T-helper 2 cell treated with Interferon-gamma antibody and Interleukin-4, amounts not matched to agents 100 ng/mL and 5 ng/mL, for 36 hours (primary cell): ENCODE measurements around the gene NOL11. TPM values are rescaled to one million over a fixed set of nuclear protein-coding genes. Genes with fewer than 3 reads are reported as not detected.
"Not testable (repeated sequence)": the region's sequence is repeated elsewhere in the genome, so short reads cannot be mapped to it uniquely, and the experiment has no call there.

ENCODE experiments used
- intact Hi-C: fragments of 100-400 bp; cut with micrococcal nuclease; formaldehyde crosslinking; loops from one replicate; pipeline ENCODE4 v1.15.1; 2023
- total RNA-seq: library from RNA; stranded (reverse); gene quantifications from 2 replicates; pipeline ENCODE4 v1.2.3, GENCODE V29; 2022

Gene NOL11
- 68.5 and 71.2 TPM in 2 replicates for total RNA-seq

DNA sequence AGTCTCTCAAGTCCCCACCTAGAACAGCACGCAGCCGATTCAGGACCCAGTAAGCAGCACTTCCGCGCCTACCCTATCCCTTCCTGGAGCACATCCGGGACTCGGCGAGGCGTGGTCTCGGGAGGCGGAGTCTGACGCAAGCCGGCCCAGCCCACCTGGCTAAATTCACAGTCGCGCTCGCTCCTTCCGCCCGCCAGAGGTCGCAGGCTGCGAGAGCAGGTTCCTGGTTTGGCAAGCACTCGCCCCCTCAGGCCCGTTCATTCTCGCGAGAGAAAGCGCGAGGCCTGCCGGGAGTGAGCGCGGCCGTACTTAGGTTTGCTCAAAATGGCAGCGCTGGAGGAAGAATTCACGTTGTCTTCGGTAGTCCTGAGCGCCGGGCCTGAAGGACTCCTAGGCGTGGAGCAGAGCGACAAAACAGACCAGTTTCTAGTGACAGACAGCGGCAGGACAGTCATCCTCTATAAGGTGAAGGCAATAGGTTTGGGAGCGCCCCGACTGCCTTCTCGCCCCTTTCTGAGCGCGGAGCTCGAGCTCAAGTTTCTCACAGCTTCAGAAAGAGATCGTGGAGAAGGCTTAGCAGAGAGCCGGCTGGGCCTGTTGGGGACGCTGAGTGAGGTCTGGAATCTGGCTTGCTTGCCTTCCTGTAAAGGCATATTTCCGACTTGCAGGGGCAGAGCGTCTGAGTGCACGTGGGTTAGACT is at the start of gene NOL11:
TSS of gene NOL11 (plus strand) at position 313 of the 701 bp plus-strand sequence. CDS start at position 325, 12 bp downstream.
- intact Hi-C loops, result loop anchor here (1.0 to 10.0 kb wide), 7 partner anchors 108 to 795 kb away; partner anchors contain the start of genes BPTF, KPNA2, PITPNC1 and PRKAR1A

DNA sequence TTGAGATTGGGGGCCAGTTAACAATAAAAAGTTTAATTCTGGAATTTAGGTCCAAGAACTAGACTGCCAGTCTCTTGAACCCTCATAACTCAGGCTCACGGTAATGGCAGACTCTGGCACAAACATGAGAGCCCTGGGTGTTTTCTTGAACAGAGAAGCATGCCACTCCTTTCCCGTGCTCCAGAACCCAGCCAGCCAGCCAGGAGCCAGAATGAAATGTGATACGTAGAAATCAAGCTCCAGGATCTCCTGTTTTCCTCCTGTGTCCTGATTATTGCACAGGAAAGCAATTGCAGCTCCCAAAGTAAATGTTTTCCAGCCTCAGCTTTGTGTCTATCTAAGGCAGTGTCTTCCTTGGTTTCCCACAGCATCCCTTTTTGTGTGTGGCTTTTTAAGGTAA is 46.2 kb upstream of the NOL11 start:
- intact Hi-C loops, result no loop called here

DNA sequence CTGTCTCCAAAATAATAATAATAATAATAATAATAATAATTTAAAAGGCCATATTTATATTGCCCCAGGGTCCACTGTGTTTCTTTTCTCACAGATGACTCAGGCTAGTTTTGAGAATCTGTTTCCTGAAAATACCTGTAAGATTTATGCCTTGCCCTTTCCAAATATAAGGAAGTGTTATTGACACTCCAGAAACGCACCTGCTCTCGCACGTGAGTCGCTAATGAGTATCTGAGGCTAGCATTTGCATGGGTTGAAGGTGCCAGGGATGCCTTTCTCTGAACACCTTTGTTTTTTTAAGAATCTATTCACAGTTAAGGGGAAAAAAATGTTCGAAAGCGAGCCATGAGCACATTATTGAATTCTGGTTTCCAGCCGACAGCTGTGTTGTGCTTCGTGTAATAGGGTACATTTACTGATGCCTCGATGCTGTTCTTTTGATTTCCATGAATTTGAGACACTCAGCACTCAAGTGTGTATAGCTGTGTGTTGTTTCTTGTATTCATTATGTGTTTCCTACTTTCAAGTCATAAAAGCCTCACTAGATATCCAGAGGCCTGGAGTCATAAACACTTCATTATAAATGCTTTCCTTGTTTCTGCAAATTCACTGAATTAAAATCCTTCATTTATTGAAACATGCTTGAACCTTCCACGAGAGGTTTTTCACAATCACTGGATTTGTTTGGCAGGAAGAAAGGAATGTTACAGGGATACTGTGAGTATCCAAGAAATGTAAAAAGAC is 45.0 kb upstream of the NOL11 start:
- intact Hi-C loops, result no loop called here

DNA sequence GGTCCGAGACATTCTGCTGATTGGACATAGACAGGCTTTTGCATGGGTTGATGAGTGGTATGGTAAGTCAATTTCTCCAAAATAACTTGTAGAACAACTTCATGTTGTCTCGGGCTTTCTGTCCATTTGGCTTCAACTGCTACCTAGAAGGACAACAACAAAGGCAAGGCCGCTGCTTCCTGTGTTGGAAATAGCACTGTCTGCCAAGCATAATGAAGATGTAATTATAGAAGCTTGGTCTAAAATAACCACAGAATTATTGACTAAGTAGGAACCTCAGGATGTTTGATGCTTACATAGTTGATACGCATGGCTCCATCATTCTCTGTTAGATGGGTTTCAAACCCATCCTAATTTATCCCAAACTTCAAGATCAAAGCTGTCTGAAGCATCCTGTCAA is 42.3 kb upstream of the NOL11 start:
- intact Hi-C loops, result no loop called here

- intact Hi-C loops, result no loop called here
Measured at GRCh38 chr17:67676305-67676704, 41.4 kb upstream of the NOL11 start.

- intact Hi-C loops, result no loop called here
Measured at GRCh38 chr17:67678414-67678813, 39.3 kb upstream of the NOL11 start.

DNA sequence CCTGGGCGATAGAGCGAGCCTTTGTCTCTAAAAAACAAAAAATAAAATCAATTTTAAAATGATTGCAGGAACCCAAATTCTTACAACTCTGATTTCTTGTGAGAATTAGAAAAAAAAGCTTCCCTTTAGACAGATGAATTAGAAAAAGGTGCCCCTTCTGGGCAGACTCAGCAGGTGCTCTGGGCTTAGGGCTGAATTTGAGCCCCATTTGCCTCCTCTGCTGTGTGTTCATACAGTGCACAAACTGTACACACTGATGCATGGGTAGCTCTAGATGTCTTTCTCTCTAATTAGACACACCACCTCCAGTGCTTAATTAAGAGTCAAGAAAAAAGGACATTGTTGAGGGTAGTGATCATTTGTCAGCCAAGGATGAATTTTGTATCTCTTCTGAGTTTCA is 38.5 kb upstream of the NOL11 start:
- intact Hi-C loops, result no loop called here

- intact Hi-C loops, result no loop called here
Measured at GRCh38 chr17:67679721-67680120, 38.0 kb upstream of the NOL11 start.

- intact Hi-C loops, result no loop called here
Measured at GRCh38 chr17:67680445-67681224, 37.1 kb upstream of the NOL11 start.

DNA sequence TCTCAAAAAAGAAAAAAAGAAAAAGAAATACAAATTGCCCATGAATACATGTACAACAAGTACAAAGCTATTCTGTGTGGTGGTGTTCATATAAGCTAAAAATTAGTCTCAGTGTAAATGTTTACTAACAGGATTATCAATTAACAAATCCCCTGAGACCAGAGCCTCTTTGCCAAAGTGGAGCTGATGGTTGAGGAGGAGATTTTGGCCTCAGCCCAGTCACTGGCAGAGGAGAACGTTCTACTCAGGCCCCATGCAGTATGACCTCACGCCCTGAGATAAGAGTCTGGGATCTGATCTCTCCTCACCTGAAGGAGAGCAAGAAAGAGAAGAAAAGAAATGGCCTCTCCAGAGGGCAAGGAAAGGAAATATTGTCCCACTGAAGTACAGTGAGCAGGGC is 35.5 kb upstream of the NOL11 start:
- intact Hi-C loops, result no loop called here

- intact Hi-C loops, result no loop called here
Measured at GRCh38 chr17:67685351-67685750, 32.4 kb upstream of the NOL11 start.

GRCh38 chr17:67686241-67686640 is 31.5 kb upstream of the NOL11 start:
- intact Hi-C loops, result no loop called here

GRCh38 chr17:67687511-67687910 is 30.2 kb upstream of the NOL11 start:
- intact Hi-C loops, result no loop called here

DNA sequence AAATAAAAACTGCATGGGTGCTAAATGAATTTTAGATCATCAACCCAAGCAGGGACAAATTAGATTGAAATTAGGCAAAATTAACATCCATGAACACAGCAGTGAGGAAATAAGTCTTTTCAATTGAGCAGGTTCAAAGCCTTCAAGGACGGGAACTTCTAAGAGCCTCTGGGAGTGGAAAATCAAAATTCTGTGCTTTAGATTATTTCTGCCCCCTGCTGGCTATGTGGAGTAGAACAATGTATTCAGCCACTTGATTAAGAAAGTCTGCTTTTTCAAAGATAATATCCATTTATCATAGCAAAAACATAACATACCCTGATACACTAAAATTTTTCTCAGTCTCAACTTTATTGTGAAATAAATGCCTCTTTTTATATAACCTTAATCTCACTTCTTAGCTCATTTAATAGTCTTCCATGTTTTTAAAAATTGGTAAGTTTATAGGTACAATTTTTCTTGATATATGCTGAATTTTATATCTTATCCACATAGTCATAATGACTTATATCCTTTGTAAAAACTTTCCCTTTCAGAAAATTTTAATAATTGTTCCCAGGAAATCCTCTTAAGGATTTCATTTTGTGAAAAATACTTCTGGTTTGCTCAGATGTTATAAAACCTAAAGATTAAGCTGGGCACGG is 28.1 kb upstream of the NOL11 start:
- intact Hi-C loops, result loop anchor here (1.0 kb wide), 2 partner anchors 311 to 315 kb away; no protein-coding TSS in a partner anchor

DNA sequence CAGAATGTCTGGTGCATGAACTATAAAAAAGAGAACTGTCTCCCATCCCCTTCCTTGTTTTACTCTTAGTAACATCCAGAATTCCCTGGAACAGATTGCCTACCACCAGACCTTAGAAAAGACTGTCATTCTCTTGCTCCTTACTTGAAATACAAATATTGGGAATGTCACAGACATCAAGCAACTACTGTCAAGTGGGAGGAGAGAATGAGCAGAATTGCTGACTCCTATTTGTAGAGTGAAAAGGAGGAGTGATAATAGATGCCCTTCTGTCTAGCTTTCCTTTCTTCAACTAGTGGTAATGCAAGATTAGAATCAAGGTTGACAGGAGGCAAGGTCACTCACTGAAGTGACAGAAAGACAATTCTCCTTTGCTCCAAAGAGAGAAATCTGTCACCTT is 23.9 kb upstream of the NOL11 start:
- intact Hi-C loops, result no loop called here

GRCh38 chr17:67696347-67696746 is 21.4 kb upstream of the NOL11 start:
- intact Hi-C loops, result no loop called here

DNA sequence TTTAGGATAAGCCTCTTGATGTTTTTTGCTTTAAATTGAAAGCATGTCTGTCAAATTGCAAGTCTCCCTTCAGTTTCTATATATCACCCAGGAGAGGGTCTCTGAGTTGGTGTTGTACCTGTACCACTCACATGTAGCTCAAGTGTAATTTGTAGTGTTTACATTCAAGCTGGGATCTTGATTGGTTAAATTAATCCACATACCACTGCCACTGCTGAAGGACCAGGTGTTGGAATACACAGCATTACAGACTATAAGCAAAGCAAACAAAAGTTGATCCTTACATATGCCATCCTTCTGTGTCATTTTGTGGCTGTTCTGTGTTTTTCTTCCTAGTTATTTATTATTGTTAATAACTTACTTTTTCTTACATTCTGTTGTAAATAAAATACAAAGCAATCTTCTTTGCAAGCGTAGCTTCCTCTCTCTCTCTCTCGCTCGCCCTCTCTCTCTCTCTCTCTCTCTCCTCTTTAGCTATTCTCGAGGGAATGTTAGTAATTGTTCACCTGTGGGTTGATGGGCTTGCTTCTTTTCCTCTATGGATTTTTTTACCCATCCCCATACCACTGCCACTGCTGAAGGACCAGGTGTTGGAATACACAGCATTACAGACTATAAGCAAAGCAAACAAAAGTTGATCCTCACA is 20.8 kb upstream of the NOL11 start:
- intact Hi-C loops, result no loop called here

GRCh38 chr17:67700037-67700724 is 17.6 kb upstream of the NOL11 start:
- intact Hi-C loops, result no loop called here

- intact Hi-C loops, result no loop called here
Measured at GRCh38 chr17:67700725-67701119, 17.0 kb upstream of the NOL11 start.

GRCh38 chr17:67702861-67703260 is 14.9 kb upstream of the NOL11 start:
- intact Hi-C loops, result not testable (repeated sequence)
